NCI-H1436 treated with DMSO at 0.1 percent for 48 hours (cell line): ENCODE data around the gene EED.
"Not testable (repeated sequence)": the region's sequence is repeated elsewhere in the genome, so short reads cannot be mapped to it uniquely, and the experiment has no call there.

Experiments
- DNase-seq: peaks from one replicate; lab custom pipeline; 2025; lab: John Stamatoyannopoulos, UW

EED gene

GRCh38 chr11:86219311-86220193 lies 25.0 kb upstream of the EED start:
- no peak for DNase-seq

GRCh38 chr11:86220653-86221052 lies 23.9 kb upstream of the EED start:
- DNase-seq, result no peak

- DNase-seq, result no peak
Measured at GRCh38 chr11:86222081-86222480, 22.5 kb upstream of the EED start.

GRCh38 chr11:86224575-86224974 lies 20.0 kb upstream of the EED start:
- DNase-seq, result not testable (repeated sequence)

- DNase-seq, result not testable (repeated sequence)
Measured at GRCh38 chr11:86225344-86225743, 19.2 kb upstream of the EED start.

- no peak for DNase-seq
Measured at GRCh38 chr11:86228269-86229038, 16.1 kb upstream of the EED start.

- DNase-seq, result not testable (repeated sequence)
Measured at GRCh38 chr11:86229039-86229330, 15.6 kb upstream of the EED start.

- no peak for DNase-seq
Measured at GRCh38 chr11:86230179-86230804, 14.3 kb upstream of the EED start.

GRCh38 chr11:86230921-86231434 lies 13.6 kb upstream of the EED start:
- DNase-seq, result no peak

- DNase-seq, result no peak
Measured at GRCh38 chr11:86232556-86232955, 12.0 kb upstream of the EED start.

GRCh38 chr11:86234831-86235461 lies 9.6 kb upstream of the EED start:
- no peak for DNase-seq

GRCh38 chr11:86237267-86237804 lies 7.2 kb upstream of the EED start:
- DNase-seq, result peak; percentile 2

- no peak for DNase-seq
Measured at GRCh38 chr11:86240164-86240563, 4.4 kb upstream of the EED start.

- DNase-seq, result no peak
Measured at GRCh38 chr11:86241956-86242535, 2.5 kb upstream of the EED start.

GRCh38 chr11:86243396-86243795 lies 1.2 kb upstream of the EED start:
- DNase-seq, result no peak

GRCh38 chr11:86244063-86244521 lies 461 bp upstream of the EED start:
- DNase-seq, result no peak

- no peak for DNase-seq
Measured at GRCh38 chr11:86245369-86246292, 1.1 kb downstream of the EED start.

GRCh38 chr11:86246293-86246675 lies 1.7 kb downstream of the EED start:
- DNase-seq, result no peak

GRCh38 chr11:86247608-86248007 lies 3.1 kb downstream of the EED start:
- no peak for DNase-seq

GRCh38 chr11:86248609-86249008 lies 4.1 kb downstream of the EED start:
- DNase-seq, result no peak
